Measurements from ENCODE around the gene SH3TC1.

Gene SH3TC1

DNA sequence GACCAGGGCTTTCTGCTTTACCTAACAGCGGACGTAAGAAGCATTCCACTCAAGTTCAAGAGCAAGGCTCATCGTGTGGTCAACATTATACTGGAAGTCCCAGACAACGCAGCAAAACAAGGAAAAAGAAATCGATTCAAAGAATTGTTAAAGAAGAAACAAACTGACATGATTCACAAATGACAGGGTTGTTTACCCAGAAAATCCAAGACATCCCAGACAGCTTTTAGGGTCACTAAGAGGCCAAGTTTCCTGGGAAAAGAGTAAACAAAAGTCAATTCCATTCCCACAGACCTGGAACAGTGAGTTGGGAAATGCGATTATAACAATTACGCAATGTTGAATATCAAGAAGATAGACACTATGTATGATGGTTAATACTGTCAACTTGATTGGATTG lies 49.0 kb downstream of the SH3TC1 start:
- Histone ChIP-seq H3K79me2 (ENCODE audit: insufficient read depth, low read length) (no peaks in the 10 kb centered on the region), H3K27ac (ENCODE audit: low read depth, low read length) (no peak overlapping the region), H2AFZ (ENCODE audit: low read depth, low read length, severe bottlenecking) (no peak overlapping the region), H3K27me3 (ENCODE audit: low read length) (no peaks in the 10 kb centered on the region), H3F3A (ENCODE audit: insufficient read depth) (no peaks in the 10 kb centered on the region), H3K4me2 (ENCODE audit: low read depth, low read length, poor library complexity, severe bottlenecking) (no peak overlapping the region), H4K20me1 (ENCODE audit: low read depth, low read length) (no peaks in the 10 kb centered on the region), H3K9me2 (replicated peaks; ENCODE audit: insufficient read depth, low read length) (no peaks in the 10 kb centered on the region), H3K9ac (ENCODE audit: low read length) (no peak overlapping the region), H3K4me3 (ENCODE audit: insufficient read depth, low read length, poor library complexity, severe bottlenecking) (no peak overlapping the region), H3K9me3 (ENCODE audit: insufficient read depth, low read length) (no peaks in the 10 kb centered on the region), H3K36me3 (ENCODE audit: low read length) (no peaks in the 10 kb centered on the region)
- TF ChIP-seq, protein P1, sequence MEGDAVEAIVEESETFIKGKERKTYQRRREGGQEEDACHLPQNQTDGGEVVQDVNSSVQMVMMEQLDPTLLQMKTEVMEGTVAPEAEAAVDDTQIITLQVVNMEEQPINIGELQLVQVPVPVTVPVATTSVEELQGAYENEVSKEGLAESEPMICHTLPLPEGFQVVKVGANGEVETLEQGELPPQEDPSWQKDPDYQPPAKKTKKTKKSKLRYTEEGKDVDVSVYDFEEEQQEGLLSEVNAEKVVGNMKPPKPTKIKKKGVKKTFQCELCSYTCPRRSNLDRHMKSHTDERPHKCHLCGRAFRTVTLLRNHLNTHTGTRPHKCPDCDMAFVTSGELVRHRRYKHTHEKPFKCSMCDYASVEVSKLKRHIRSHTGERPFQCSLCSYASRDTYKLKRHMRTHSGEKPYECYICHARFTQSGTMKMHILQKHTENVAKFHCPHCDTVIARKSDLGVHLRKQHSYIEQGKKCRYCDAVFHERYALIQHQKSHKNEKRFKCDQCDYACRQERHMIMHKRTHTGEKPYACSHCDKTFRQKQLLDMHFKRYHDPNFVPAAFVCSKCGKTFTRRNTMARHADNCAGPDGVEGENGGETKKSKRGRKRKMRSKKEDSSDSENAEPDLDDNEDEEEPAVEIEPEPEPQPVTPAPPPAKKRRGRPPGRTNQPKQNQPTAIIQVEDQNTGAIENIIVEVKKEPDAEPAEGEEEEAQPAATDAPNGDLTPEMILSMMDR (IDR thresholded peaks at IDR 0.05; ENCODE audit: insufficient read depth, low read length, poor library complexity, severe bottlenecking), result no peak
- TF ChIP-seq EZH2phosphoT487 (conservative IDR thresholded peaks at IDR 0.05; ENCODE audit: low read length), result no peak

DNA sequence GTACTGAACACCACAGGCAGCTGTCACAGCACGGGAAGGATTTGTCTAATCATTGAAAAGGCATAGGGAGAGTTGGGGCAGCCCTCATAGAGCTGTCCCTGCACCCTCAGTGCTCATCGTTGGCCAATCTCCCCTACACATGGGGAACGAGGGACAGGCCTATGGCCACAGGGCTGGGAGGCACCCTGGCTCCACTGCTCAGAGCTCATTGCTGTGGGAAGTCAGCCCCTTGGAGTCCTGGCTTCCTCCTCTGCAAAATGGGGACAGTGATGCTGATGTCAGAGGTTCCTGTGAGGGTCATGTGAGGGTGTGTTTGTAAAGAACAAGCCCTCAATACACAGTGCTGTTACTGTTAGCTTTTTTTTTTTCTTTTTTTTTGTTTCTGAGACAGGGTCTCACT lies 51.1 kb downstream of the SH3TC1 start:
- H3K9me3 ChIP-seq (ENCODE audit: insufficient read depth, low read length), result no peaks in the 10 kb centered on the region
- no peaks in the 10 kb centered on the region for H4K20me1 ChIP-seq (ENCODE audit: low read depth, low read length)
- no peak overlapping the region for H3K27ac ChIP-seq (ENCODE audit: low read depth, low read length)
- no peaks in the 10 kb centered on the region for H3K79me2 ChIP-seq (ENCODE audit: insufficient read depth, low read length)
- H3K9ac ChIP-seq (ENCODE audit: low read length), result no peak overlapping the region
- no peak overlapping the region for H2AFZ ChIP-seq (ENCODE audit: low read depth, low read length, severe bottlenecking)
- TF ChIP-seq, protein P1 (IDR thresholded peaks at IDR 0.05; ENCODE audit: insufficient read depth, low read length, poor library complexity, severe bottlenecking), result no peak
- no peak overlapping the region for H3K4me3 ChIP-seq (ENCODE audit: insufficient read depth, low read length, poor library complexity, severe bottlenecking)
- no peaks in the 10 kb centered on the region for H3K27me3 ChIP-seq (ENCODE audit: low read length)
- no peak overlapping the region for H3K4me2 ChIP-seq (ENCODE audit: low read depth, low read length, poor library complexity, severe bottlenecking)
- no peaks in the 10 kb centered on the region for H3F3A ChIP-seq (ENCODE audit: insufficient read depth)
- no peaks in the 10 kb centered on the region for H3K36me3 ChIP-seq (ENCODE audit: low read length)
- H3K9me2 ChIP-seq (replicated peaks; ENCODE audit: insufficient read depth, low read length), result no peaks in the 10 kb centered on the region

DNA sequence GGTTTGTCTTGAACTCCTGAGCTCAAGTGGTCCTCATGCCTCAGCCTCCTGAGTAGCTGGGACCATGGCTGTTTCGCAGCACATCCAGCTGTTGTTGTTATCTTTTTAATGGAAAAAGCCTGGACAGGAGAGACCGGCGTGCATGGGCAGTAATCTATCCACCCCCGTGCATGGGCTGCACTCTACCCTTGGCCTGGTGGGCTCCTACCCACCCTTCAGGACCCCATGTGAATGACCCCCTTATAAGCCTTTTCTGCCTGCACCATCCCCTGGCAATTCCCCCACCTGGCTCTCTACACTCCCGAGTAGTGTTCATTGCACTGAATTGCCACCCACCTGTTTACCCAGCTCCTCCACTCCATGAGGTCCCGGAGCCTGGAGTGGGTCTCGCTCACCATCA lies 51.5 kb downstream of the SH3TC1 start:
- no peak for TF ChIP-seq EZH2phosphoT487 (conservative IDR thresholded peaks at IDR 0.05; ENCODE audit: low read length)
- TF ChIP-seq, protein P1 (IDR thresholded peaks at IDR 0.05; ENCODE audit: insufficient read depth, low read length, poor library complexity, severe bottlenecking), result no peak
- Histone ChIP-seq H3K4me3 (ENCODE audit: insufficient read depth, low read length, poor library complexity, severe bottlenecking) (no peak overlapping the region), H2AFZ (ENCODE audit: low read depth, low read length, severe bottlenecking) (no peak overlapping the region)

More for the DNA sequence above, 51.5 kb downstream of the SH3TC1 start:
- Histone ChIP-seq H3K4me2 (ENCODE audit: low read depth, low read length, poor library complexity, severe bottlenecking) (no peak overlapping the region), H3K27ac (ENCODE audit: low read depth, low read length) (no peak overlapping the region), H3K9ac (ENCODE audit: low read length) (no peak overlapping the region), H3K9me2 (replicated peaks; ENCODE audit: insufficient read depth, low read length) (no peaks in the 10 kb centered on the region), H3K79me2 (ENCODE audit: insufficient read depth, low read length) (no peaks in the 10 kb centered on the region), H3K9me3 (ENCODE audit: insufficient read depth, low read length) (no peaks in the 10 kb centered on the region), H3K36me3 (ENCODE audit: low read length) (no peaks in the 10 kb centered on the region), H3F3A (ENCODE audit: insufficient read depth) (no peaks in the 10 kb centered on the region), H4K20me1 (ENCODE audit: low read depth, low read length) (no peaks in the 10 kb centered on the region), H3K27me3 (ENCODE audit: low read length) (no peaks in the 10 kb centered on the region)

Measured in SU-DHL-6 (cell line).